OCI-LY3 (cell line): ENCODE measurements around the gene PEA15.

Experiments
- EZH2phosphoT487 ChIP-seq: fragments of 200-600 bp; shearing (Covaris generic); IDR thresholded peaks from 2 replicates; pipeline ENCODE4 v1.6.1; 2018; ENCODE audit warnings: antibody characterized with exemption, mixed run types, low read depth
- TF ChIP-seq, protein P1 (sequence below): fragments of 200-600, 300-600 bp; sonication (generic); IDR thresholded peaks from 2 replicates; pipeline ENCODE4 v1.5.1; 2014; ENCODE audit warnings: antibody characterized with exemption, low read length, low read depth

DNA sequence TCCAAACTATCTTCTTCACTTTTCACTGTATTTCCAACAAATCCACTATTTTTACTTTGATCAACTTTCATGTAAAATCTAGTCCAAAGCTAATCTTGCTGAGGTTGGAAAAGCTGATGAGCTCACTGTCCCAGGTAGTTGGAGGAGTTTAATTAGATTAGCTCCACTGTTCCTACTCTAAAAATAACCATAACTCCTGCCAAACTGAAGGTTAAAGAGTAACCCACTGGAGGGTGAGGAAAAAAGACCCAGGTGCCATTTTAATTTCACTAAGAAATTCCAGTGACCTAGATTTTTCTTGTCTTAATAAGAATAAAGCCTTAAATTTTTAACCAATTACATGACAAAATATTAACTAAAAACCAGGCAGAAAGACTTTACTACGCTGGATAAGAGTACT, 41.9 kb downstream of the PEA15 start:
- TF ChIP-seq, protein P1, sequence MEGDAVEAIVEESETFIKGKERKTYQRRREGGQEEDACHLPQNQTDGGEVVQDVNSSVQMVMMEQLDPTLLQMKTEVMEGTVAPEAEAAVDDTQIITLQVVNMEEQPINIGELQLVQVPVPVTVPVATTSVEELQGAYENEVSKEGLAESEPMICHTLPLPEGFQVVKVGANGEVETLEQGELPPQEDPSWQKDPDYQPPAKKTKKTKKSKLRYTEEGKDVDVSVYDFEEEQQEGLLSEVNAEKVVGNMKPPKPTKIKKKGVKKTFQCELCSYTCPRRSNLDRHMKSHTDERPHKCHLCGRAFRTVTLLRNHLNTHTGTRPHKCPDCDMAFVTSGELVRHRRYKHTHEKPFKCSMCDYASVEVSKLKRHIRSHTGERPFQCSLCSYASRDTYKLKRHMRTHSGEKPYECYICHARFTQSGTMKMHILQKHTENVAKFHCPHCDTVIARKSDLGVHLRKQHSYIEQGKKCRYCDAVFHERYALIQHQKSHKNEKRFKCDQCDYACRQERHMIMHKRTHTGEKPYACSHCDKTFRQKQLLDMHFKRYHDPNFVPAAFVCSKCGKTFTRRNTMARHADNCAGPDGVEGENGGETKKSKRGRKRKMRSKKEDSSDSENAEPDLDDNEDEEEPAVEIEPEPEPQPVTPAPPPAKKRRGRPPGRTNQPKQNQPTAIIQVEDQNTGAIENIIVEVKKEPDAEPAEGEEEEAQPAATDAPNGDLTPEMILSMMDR, result no peak
- TF ChIP-seq EZH2phosphoT487, result no peak
